GM12878 (cell line): ENCODE measurements around the gene IDH3A.

Source experiments
- CHD4 ChIP-seq: fragments of 200-600 bp; sonication (generic); IDR thresholded peaks from 2 replicates; pipeline ENCODE4 v1.6.1; 2016; ENCODE audit warnings: mild to moderate bottlenecking
- CREB1 ChIP-seq: IDR thresholded peaks from 2 replicates; pipeline ENCODE4 v1.6.1; 2012; ENCODE audit warnings: low read depth, mild to moderate bottlenecking, inconsistent platforms
- EP300 ChIP-seq, 2 experiments: fragments of 150-350 bp in 1 of 2; IDR thresholded peaks; 2 replicates each; pipeline ENCODE4 v1.6.1; 2011 to 2012; ENCODE audit warnings: low read depth in 2 of 2, low read length in 2 of 2, borderline replicate concordance in 1 of 2, improper control_type of control experiment in 1 of 2, inconsistent platforms in 1 of 2; ENCODE audit not compliant: control insufficient read depth in 1 of 2
- EZH2 ChIP-seq: IDR thresholded peaks from 2 replicates; pipeline ENCODE4 v1.6.1; 2012; ENCODE audit warnings: low read depth, mild to moderate bottlenecking, control low read depth, inconsistent platforms, low read length, borderline replicate concordance; ENCODE audit not compliant: control insufficient read depth
- KLF5 ChIP-seq: fragments of 450-650 bp; IDR thresholded peaks from 2 replicates; pipeline ENCODE4 v1.6.1; 2014; ENCODE audit warnings: mild to moderate bottlenecking; ENCODE audit not compliant: partially characterized antibody
- SREBF2 ChIP-seq: IDR thresholded peaks from 2 replicates; pipeline ENCODE4 v1.6.1; 2012; ENCODE audit warnings: mild to moderate bottlenecking, low read length
- USF1 ChIP-seq: IDR thresholded peaks from 2 replicates; pipeline ENCODE4 v1.6.1; 2011; ENCODE audit warnings: borderline replicate concordance, low read depth, mild to moderate bottlenecking, moderate library complexity, mixed read lengths, low read length; ENCODE audit not compliant: insufficient read depth; ENCODE audit errors: extremely low read length

- TF ChIP-seq CREB1 (no peak), EZH2 (no peak), SREBF2 (no peak), USF1 (no peak), KLF5 (no peak), EP300 (IDR thresholded peaks at IDR 0.05; ENCODE audit: borderline replicate concordance in 1 of 2, control insufficient read depth in 1 of 2, low read depth in 2 of 2, low read length in 2 of 2) (no peak), CHD4 (no peak)
These were observed 10.2 kb downstream of the IDH3A start for GRCh38 chr15:78159395-78159794.
